ENCODE measurements around the gene SLC38A10.

- TF ChIP-seq CTCF (conservative IDR thresholded peaks at IDR 0.05; ENCODE audit: low read depth, low read length) (no peak), SMC3 (IDR thresholded peaks at IDR 0.05; ENCODE audit: low read depth, low read length) (no peak), FOS (IDR thresholded peaks at IDR 0.05; ENCODE audit: low read depth, low read length) (no peak), USF2 (IDR thresholded peaks at IDR 0.05; ENCODE audit: low read depth, low read length) (no peak), ELK1 (IDR thresholded peaks at IDR 0.05; ENCODE audit: borderline replicate concordance, low read depth, low read length) (no peak), MXI1 (IDR thresholded peaks at IDR 0.05; ENCODE audit: borderline replicate concordance, low read depth, low read length) (no peak), RFX5 (IDR thresholded peaks at IDR 0.05; ENCODE audit: low read depth, low read length) (no peak), RAD21 (IDR thresholded peaks at IDR 0.05; ENCODE audit: low read length) (no peak), NFE2L2 (IDR thresholded peaks at IDR 0.05; ENCODE audit: low read depth, low read length) (no peak), POLR2A (IDR thresholded peaks at IDR 0.05; ENCODE audit: low read depth, low read length) (no peak), RCOR1 (IDR thresholded peaks at IDR 0.05; ENCODE audit: insufficient replicate concordance, low read length) (no peak), MAFK (IDR thresholded peaks at IDR 0.05; ENCODE audit: low read depth, low read length) (no peak), CEBPB (IDR thresholded peaks at IDR 0.05; ENCODE audit: low read depth, low read length) (no peak)
These were observed 8.0 kb downstream of the SLC38A10 start for GRCh38 chr17:81287152-81287551.

All from IMR-90 (cell line).